GM18499 (cell line): ENCODE measurements around the gene KIAA0513.

Source experiments
- ATAC-seq: cut with Tn5 transposase; IDR thresholded peaks from one replicate; pipeline ENCODE4 v1.9.1; 2021; ENCODE audit warnings: moderate number of reproducible peaks; ENCODE audit not compliant: insufficient read depth, unreplicated experiment

KIAA0513 gene

DNA sequence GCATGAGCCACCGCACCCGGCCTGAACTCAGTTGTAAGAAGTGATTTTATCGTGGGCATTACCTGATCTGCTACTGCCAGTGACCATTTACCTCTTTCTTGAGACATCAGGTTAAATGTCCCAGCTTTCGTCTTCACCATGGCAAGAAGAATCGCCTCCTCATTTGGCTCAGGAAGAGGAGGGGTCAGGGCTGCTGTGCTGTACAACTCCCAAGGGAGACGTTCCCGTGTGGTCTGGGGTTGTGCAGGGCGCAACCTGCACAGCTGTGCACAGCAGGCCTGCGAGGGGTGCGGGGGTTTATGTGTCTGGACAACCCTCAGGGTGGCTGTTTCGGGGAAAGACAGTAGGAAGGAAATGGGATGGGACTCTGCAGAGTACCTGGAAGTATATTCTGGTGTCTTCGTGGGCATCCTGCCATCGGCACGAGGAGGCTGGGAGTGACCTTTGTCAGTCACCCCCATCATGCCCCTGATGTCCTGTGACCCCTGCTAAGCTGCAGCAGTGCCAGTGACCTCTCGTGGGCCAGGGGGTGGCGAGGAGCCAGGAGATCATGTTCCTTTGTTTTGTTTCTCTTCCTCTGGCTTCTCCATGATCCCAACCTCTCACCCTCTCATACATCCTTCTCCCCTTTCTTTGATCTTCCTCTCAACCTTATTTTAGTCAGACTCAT is 57.4 kb downstream of the KIAA0513 start:
- no peak for ATAC-seq

DNA sequence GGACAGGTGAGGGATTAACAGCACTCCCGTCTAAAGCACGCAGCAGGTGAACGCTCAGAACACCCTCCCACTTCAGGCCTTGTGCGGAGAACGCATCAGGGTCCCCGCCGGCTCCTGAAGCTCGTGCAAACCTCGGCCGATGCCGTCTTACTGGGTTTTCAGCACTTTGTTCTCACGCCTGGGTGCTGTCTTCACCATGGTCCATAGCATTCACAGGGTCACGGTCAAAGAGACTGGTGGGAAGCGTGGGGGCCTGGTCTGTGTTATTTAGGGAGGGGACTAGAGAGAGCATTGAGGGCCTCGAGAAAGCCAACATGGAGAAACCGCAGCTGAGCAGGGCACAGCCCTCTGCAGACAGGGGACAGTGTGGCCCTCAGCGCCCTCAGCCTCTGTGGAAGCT is 58.1 kb downstream of the KIAA0513 start:
- no peak for ATAC-seq

DNA sequence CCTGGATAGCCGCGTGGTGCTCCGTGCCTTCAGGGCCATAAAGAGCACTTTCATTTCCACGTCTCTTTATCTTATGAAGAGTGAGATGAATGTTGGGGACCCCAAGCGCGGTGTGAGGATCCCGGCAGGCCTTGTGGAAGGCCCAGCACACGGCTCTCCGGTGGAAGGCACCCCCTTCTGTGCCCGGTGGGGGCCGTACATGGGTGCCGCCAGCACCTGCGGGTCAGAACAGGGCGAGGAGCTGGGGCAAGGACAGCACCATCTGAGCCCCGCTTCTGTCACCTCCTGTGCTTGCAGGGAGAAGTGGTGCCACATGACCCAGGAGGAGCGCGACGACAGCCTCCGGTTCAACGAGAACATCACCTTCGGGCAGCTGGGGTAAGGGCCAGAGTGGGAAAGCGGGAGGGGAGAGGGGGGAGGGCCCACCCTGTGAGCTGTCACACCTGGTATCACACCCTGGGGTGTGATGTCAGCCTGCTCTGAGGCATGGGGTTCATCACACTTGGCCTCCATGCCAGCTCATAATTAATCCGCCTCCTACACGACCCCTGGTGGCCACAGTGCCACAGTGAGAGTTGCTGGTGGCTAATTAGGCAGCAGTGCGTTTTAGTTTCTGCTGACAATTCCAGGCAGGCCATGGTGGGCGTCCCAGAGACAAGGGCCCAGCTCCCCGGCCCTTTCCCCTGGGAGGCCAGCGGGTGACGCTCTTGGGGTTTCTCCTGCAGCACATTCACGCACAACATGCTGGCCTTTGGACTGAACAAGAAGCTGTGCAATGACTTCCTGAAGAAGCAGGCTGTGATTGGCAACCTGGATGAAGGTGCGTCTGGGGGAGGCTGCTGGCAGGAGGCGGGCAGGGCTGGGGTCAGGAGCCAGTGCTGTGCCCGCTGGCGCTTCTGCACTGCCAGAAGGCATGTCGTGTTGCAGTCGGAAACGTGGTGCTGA is 59.0 kb downstream of the KIAA0513 start:
- ATAC-seq, result no peak

DNA sequence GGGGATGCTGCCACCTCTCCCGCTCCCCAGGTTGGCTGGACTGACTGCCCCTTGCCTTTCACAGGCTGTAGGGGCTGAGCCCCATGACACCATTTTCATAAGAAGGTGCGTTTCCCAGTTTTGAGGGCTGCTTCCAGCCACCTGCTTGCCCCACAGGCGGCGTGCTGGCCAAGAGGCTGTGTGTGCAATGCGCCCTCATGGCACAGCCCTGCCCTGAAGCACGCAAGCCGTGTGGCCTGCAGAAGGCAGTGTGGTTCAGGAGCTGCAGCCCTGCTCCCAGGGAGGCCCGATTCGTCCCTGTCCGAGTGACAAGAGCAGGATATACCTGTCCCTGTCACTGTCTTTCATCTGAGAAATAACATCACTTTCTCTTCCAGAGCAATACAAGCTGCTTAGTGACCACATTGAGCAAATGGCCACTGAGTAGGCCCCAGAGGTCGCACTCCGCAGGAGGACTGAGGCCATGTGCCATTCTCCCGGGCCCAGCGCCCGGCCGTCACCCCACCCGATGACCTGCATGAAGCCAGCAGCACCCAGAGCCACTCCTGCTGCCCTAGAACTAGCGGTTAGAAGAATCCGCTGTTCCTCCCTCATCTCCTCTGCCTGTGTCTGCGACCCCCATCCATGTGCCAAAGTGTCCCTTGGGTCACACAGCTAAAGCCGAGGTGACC is 60.4 kb downstream of the KIAA0513 start:
- ATAC-seq, result no peak

DNA sequence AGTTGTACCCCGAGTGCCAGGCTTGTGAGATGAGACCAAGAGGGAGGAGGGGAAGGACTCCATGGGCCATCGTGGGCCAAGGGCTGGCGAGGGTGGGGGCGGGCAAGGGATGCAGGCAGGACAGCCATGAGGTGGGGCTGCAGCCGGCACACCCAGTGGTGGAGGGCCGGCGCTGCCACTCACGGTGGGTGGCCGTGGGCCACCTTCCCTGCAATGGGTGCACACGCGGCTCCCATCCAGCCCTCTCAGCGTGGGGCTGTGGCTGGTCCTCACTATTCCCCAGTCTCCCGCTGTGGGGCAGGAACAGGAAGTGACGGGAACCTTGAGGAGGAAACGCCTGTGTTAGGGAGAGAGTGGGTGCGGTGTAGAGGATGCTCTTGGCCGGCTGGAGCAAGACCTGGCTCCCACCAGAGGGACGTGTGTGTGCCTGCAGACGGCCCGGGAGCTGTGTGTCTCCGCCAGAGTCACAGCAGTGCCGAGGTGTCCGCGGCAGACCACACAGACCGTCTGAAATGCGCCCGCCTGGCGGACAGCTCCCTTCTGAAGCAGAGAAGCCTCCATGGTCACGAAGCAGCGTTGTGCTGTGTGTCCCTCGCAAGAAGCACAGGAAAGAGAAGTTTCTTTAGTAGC is 61.1 kb downstream of the KIAA0513 start:
- ATAC-seq, result no peak

DNA sequence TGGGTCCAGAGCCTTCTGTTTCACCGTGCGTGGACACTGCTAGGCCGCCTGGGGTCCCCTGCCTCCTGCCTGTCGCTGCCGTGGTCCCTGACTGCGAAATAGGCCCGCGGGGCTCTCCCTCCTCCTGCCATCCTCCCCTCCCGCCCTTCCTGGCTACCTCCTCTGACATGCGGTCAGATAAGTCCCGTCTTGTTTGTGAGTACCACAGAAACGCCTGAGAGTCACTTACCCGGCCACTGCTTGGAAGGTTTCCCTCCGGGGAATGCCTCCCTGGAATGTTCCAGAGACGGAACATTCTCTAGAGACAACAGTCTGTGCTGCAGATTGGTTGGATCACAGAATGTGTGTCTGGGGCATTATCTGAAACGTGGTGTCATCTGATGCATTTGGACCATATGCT is 61.9 kb downstream of the KIAA0513 start:
- ATAC-seq, result no peak

DNA sequence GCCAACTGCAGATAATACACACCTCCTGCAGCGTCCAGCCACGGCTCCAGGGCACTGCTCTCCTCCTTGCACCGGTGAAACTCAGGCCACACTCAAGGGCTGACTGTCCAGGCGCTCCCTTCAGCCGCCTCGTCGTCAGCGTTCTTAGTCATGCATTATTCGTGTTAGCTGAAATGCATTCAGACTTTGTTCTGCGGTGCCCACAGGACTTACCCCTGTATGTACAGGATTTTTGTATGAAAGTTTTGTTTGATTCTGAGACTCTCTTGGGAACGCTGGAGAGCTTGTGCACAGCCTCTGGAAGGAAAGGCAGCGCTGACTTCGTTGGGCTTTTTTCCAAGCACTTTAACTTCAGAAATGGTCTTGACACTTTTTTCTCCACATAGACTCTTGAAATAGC is 62.6 kb downstream of the KIAA0513 start:
- no peak for ATAC-seq

DNA sequence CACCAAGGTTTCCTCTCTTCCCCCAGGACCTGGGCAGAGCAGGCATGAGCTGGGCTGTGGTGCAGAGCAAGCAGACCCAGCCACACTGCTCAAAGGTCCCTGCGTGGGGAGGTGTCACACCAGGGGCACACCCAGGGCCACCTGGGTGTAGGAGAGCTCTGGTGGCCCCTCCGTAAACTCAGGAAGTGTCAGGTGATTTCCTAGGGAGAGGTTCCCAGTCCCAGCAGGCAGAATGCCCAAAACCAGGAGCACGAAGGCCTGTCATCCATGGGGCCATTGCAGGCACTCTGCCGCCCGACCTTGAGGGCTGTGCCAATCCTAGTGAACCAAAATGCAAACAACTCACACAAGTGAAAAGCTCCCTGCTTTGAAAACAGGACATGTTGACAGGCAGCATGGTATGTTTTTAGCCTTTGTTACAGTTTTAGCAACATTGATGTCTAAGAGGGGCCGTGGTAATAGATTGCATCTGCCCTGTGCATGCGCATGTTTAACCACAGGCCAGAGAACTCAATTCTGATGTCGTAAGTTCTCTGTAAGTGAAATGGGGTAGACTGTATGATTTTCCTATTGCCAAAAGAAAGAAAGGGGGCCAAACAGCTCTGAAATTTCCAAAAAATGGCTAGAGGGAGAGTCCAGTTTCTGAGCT is 63.4 kb downstream of the KIAA0513 start:
- no peak for ATAC-seq

DNA sequence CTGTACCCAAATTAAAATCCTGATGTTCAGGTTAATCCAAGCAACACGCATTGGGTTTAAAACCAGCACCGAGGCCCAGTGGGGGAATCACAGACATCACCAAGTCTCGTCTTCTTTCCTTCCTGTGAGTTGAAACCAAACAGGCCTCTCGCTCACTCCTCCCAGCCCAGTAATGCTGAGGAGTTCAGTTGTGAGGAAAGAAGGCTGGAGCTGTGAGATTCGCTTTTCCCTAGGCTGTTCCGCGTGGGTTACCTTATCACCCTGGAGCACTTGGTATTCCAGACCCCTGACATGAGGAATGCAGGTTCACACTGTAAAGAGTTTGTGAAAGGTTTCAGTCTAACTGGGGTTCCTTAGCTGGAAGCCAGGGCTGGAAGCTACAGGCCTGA is 63.9 kb downstream of the KIAA0513 start:
- ATAC-seq, result no peak

DNA sequence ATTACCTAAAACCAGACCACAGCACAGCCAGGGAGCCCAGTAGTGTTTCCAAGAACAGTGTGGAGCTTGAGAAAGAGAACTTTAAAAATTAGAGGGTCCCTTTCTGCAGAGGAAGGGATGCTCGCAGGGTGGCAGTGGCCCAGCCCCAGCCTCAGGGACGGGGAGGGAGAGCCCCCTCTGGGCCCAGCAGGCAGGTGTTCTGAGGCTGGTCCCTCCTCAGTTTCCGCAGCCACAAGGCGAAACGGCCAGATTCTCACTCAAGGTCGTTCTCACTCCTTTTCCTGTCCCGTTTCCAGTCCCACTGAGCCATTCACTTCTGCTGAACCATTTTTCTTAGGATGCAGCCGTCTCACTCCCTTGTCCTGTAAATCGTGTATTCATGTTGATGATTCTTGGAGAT is 64.7 kb downstream of the KIAA0513 start:
- no peak for ATAC-seq

DNA sequence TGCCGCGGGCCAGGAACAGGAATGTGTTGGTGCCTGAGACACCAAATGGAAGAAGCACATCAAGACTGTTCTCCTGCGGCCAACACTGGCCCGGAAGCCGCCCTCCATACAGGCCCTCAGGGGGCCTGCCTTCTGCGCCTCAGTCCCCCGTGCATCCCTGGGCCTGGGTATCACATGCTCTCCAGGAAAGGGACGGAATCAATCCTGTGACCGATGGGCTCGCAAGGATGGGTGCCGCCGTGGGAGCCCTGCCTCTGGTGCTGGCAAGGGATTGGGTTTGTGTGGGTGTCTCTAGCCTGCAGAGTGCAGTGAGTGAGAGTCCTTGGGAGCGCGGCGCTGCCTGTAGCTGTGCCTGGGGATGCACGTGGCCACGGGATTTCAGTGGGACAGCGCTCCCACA is 65.3 kb downstream of the KIAA0513 start:
- ATAC-seq, result no peak

DNA sequence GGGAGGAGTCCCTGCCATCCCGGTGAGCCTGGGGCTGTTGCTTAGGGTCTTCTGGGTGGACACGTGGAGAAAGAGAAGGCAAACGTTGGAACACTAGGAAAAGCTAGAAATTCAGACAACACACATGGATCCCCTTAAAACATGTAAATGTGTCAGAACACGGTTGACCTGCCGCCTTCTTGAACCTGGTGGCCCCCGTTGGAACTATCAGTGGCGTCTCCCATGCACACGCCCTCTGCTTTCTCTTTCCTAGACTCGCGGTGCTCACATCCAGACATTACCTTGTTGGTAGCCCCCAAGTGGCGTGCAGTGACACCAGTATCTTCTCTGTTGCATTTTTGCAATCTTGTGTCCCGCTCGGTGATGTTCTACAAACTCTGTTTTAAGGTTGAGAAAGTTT is 66.1 kb downstream of the KIAA0513 start:
- ATAC-seq, result no peak

DNA sequence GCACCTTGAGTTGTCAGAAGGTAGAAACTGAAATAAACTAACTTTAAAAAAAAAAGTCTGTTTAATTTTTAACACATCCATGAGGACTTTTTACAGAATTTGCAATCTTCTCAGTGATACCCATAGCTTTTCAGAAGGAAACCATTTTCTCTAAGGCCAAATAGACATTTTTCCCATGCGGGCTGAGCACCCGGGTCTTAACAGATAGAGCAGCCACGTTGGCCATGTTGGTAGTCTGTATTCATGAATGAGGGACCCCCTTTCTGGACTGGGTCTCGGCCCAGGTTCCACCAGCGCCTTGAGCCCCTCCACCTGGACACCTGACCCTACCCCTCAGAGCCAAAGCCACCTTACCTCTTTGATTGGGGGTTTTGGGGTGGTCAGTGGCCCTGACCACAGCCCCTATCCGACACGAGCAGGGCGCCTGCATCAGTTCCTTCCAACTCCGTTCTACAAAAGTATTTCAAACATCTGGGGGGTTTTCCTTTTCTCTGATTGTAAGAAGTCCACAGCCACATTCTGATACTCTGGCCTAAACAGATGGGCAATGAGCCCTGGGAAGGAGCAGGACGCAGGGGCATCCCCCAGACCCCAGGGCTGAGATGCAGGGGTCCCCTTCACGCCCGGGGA is 66.7 kb downstream of the KIAA0513 start:
- ATAC-seq, result no peak

DNA sequence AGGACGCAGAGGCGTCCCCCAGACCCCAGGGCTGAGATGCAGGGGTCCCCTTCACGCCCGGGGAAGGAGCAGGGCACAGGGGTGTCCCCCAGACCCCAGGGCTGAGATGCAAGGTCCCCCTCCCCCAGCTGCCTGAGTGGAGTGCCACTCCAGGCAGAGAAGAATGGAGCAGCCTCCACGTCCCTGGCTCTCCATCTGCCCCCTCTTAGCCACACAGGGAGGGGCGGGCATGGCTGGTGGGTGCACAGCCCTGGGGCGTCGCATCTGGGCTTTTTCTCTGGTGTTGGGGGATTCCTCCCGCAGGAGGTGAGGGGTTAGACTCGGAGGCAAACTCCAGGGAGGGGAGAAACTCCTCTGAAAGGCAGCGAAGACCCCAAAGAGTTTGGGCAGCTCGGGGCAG is 67.2 kb downstream of the KIAA0513 start:
- no peak for ATAC-seq

DNA sequence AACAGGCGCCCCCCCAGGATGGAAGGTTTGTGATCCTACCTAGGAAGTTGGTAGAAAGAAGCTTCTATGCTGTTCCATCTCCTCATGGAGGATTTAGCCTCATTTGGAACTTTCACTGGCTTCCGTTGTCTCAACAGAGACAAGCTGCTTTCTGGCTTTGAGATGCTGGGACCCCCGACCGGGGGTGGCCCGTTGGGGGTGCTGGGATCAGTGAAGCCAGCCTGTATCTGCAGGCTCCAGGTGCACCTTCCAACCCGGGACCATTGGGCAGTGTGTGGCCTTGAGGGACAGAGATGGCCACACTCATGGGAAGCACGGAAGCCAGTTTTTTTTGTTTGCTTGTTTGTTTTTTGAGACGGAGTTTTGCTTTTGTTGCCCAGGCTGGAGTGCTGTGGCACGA is 69.3 kb downstream of the KIAA0513 start:
- no peak for ATAC-seq

DNA sequence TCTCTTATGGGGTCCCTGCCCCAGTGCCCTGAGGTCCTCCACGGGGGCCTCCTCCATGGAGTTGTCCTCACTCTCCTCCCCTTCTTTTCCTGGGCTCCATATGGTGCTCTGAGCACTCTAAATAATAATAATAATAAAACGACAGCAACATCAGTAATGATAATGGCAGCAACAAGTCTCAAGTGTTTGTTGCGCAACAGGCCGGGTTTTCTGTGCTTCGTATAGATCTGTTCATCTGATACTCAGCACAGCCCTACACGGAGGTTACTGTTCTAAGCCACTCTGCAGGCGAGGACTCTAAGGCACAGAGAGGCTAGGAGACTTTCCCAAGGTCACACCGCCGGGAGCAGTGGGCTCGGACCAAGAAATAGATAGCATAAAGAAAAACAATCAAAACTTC is 71.0 kb downstream of the KIAA0513 start:
- no peak for ATAC-seq

DNA sequence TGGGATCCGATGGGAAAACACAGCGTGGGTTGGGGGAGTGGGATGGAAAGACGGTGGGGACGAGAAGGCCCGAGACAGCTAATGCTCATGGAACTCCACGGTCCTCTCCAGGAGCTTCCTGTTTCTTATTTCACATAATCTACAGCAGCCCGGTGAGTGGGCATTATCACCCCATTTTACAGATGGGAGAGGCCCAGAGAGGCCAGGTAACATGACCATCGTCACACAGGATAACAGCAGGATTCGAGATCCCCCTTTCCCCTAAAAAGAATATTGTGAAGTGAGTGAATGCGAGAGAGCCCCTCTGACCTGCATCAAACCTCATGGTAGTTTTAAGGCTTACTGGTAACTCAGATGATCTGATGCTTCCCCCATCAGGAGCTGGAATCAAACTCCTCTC is 72.7 kb downstream of the KIAA0513 start:
- no peak for ATAC-seq

DNA sequence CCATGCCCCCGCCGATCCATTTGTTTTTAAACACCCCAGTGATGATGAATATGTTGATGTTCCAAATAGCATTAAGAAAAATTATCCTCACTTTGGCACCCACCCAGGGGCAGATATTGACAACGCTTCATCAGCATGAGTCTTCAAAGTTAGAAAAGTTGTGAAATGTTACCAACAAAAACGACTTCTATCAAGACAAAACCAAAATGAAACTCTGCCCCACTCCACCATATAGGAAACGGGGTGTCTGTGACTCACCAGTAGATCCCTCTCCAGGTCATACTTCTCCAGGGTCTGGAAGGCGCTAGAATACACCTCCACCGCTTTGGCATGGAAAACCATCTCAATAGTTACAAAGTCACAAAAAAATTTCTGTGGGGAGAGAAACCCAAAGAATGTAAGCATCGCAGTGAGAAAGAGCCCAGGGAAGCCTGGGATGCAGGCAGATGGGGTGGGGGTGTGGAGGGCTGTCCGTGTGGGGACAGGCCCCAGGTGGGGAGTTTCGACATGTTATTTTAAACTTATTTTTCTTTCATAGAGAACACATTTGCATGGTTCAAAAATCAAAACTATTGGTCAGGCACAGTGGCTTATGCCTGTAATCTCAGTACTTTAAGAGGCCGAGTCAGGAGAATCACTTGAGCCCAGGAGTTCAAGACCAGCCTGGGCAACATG is 74.5 kb downstream of the KIAA0513 start:
- ATAC-seq, result no peak
